Endometrial microvascular endothelial cells (primary cell): ENCODE results near the gene MROH9. TPM values are rescaled to one million over a fixed set of nuclear protein-coding genes. Genes with fewer than 3 reads are reported as not detected.

ENCODE experiments used
- in situ Hi-C: cut with HindIII; loops from 2 replicates; pipeline ENCODE4 v1.10.0; 2017; ENCODE audit warnings: low sequenced_read_pairs, low pct_unique_long_range_greater_than_20kb; ENCODE audit errors: inconsistent ontology term
- total RNA-seq: library from RNA; depleted of rRNA; stranded (reverse); fragments of >200 nt; gene quantifications from one replicate; pipeline ENCODE4 v1.2.3, GENCODE V29; 2015; ENCODE audit errors: inconsistent ontology term

Gene MROH9
- total RNA-seq, 1 donor from 2014 or later, result not detected

DNA sequence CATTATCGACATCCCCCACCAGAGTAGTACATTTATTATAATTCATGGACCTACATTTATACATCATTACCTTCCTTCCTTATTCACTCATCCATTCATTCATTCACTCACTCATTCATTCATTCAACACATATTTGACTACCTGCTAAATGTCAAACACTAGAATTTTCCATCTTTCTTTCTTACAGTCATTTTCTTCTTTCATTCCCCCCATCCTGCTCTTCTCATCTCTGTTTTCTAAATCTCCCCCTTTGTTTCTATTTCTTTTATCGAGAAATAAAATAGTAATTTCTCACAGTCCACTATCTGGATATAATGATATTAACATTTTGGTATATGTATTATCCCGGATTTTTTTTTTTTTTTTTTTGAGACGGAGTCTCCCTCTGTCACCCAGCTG lies 127.6 kb downstream of the MROH9 start:
- in situ Hi-C loops, result no loop called here

DNA sequence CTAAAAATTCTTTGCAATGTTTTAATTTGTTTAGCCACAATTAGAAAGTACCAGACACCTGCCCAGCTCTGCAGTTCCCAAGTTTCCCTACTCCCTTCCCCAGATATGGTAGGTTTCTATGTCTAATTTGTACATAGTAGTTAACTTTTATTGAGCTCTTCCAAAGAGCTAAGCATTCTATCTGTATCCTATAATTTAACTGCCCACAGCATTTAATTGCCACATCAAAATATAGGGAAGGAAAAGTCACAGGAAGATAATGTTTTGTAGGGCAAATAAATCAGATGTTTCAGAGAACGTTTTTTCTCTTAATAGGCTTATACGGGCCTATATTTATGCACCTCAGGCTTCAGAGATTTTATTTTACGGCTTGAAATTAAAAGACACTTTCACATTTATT lies 139.7 kb downstream of the MROH9 start:
- in situ Hi-C loops, result no loop called here

DNA sequence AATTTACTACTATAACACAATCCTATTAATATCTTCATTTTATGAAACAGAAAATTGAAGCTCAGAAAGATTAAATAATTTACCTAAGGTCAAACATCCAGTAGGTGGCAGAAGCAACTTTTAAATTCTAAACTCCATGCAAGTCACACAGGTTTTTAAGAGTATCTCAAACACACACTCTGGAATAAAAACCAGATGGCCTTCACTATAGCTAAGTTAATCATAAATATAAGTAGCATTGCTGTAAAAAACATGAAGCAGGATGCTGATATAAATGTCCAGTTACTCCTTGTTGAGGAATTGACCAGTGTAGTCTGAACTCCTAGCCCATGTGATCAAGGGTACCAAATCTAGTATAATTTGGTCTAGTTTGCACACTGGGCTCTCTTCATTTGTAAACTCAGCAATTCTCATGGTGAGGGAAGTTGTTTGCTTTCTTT lies 146.0 kb downstream of the MROH9 start:
- in situ Hi-C loops, result no loop called here

DNA sequence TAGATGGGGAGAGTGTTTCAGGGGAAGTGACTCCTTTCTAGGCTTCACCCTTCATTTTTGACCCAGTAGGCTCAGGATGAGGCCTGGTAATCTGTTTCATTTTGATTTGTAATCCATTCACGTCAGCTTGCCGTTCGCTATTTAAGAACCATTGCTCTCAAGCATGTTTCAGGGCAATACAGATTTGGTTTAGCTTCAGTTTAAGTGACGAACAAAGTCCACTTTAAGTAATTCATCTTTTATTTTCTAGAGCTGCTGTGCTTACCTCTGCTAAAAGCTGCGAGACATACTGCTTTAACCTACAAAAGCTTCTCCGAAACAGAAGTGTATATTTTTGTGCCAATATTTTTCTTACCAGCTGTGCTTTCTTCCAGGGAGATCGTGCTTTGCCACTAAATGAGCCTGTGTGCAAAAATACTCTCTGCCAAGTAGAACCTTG lies 146.4 kb downstream of the MROH9 start:
- in situ Hi-C loops, result no loop called here

DNA sequence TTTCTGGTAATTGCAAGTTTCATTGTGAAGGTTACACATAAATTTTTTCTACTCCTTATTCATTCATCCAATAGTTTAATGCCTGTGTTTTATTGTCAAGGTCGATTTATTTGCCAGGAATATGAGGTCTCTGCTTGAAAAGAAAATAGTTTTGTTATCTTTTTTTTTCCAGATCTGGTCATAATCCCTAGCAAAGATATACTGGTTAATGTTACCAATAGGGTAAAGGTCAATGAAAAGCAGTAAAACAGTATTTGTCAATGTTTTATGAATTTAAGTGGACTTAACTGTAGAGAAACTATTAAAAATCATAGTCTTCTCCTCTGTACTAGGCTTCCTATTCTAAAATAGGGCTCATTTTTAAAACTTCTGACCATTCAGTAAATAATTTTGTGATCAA lies 147.3 kb downstream of the MROH9 start:
- in situ Hi-C loops, result no loop called here

DNA sequence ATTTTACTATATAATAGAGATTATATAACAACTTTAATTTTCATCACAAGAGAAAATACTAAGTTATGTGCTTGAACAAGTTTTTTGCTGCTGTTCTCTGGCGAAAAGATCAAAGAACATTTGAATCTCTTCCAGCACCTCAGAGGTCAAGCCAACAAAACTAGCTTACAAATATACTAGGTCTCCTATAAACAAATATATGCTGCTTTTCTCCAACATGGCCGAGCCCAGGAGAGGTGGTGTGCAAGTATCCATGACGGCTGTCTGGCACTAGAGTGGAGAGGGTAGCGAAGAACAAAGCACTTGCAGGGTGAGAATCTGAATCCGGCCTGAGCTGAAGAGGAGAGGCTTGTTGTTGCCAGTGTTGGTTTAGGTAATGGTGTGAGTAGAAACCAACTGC lies 147.9 kb downstream of the MROH9 start:
- in situ Hi-C loops, result no loop called here

DNA sequence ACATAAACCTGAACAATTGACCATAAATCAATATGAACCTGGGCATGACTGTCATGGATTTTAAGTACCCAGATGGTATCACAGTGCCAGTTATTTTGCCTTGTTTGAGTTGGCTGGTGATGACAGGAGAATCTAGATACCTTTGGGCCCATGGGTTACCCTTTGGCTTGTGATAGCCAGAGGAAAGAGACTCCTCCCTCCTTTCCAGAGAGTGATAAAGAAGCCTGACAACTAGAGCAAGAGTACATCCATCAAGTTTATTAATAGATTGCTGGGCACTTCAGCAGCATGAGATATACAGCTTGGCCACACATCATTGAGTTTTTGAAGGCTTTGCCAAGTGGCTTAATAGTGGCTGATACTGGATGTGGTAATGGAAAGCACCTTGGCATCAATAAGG lies 148.8 kb downstream of the MROH9 start:
- in situ Hi-C loops, result no loop called here

DNA sequence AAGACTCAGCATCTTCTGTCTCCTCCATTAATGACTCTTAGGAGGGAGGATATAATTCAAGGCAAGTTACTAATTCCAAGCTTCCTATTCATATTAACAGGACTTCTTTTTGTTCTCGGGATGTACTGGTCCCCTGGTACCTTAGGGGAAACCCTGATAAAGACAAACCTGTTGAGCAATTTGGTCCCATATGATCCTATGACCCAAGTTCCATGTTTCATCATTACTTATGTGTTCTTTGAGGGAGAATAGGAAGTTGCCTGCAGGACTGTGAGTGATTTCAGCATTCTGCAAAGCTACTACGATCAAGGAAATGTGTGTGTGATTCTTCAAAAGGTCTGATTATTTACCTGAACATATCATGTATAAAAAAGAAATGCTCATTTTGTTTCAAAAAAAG lies 149.5 kb downstream of the MROH9 start:
- in situ Hi-C loops, result no loop called here

DNA sequence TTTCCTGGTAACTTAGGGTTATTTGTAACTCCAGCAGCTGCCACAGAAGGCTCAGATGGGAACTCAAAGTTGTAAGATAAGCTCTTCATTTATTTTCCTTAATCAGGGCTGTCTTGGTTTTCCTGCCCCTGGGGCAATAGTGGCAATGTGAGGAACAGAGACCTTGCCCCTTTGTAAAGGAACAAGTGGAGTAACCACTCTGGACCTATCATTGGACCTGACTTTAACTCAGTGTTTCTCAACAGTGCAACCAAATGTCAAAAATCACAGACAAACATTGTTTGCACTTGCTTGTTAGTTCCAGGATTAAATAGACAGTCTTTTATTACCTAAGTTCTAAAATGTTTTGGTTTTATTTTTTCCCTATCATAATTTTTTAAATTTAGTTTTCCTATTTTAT lies 152.6 kb downstream of the MROH9 start:
- in situ Hi-C loops, result no loop called here

DNA sequence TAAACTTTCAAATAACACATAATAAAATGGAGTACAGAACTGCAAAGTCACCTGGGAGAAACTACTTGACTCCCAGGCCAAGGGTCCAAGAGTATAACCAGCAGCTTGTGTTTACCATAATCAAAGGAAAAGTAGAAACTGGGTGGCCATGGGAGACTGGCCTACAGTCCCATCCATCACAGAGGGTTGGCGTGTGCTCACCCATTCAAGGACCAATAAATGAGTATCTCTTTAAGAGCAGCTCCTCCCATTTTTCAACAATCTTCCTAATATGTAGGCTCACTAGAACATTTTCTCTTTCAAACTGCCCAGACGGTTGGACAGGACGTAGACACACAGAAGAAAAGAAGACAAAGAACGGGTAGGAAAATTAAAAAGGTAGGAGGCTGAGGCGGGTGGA lies 155.3 kb downstream of the MROH9 start, which contains the start of gene FMO3:
Gene FMO3, plus strand, starts transcription at position 302 of the 400 bp plus-strand sequence. CDS start 1,754 bp downstream, outside the sequence.
- in situ Hi-C loops, result no loop called here

DNA sequence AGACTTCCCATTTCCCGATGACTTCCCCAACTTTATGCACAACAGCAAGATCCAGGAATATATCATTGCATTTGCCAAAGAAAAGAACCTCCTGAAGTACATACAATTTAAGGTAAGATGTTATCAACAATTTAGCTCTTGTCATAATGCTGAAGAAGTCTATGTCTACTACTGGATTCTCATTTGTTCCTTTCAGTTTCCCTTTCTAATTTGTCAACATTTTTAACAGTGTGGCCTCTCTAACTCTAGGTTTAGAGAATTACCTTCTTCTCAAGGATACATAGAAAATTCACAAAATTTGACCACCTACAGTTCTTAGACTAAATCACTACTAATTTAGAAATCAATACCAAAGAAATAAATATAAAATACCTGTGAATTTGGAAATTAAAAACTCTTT lies 168.5 kb downstream of the MROH9 start:
- in situ Hi-C loops, result no loop called here

DNA sequence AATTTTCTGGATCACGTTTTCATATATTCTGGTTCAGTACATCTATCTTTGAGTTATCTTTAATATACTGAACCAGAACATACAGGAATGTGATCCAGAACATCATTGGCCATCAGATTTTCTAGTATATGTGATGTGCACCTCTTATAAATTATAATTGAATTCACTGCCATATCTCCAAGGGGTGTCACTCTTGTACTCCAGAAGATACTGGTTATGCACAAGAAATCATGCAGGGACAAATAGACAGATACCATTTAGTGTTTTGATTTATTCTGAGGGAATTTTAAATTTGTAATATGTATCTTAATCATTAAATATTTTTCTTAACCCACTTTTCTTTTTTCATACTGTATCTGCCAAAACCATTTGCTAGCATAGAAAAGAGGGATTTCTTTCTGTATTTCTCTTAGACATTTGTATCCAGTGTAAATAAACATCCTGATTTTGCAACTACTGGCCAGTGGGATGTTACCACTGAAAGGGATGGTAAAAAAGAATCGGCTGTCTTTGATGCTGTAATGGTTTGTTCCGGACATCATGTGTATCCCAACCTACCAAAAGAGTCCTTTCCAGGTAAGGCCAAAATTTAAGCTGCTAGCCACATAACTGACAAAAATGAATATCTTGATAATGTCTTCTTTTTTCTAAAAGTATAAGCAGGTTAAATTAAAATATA lies 172.1 kb downstream of the MROH9 start:
- in situ Hi-C loops, result no loop called here

DNA sequence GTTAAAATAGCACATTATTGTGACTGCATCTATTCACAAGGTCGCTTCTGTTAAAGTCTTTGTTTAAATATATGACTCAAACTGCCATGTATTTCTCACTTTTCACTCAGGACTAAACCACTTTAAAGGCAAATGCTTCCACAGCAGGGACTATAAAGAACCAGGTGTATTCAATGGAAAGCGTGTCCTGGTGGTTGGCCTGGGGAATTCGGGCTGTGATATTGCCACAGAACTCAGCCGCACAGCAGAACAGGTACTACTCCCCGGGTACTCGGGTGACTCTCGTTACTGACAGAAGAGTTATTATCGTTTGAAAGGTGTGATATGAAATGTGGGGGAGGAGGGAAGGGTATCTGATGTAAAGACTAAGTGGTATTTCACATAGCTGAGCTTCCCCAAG lies 172.6 kb downstream of the MROH9 start:
- in situ Hi-C loops, result no loop called here

DNA sequence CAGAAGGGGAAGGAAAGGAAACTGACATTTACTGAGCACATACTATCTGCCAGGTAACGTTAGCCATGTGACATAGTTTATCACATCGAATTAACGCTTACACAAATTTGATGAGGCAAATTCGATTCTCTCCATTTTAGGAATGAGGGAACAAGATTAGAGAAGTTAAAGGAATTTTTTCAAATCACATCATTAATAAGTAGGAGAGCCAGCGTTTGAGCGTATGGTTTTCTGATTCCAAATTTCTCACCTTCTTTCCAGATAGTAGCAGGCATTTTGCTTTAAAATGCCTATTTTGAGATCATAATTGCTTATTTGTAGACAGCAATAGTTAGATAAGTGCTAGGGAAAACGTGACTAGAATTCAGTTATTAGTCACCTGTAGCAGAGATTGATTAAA lies 174.6 kb downstream of the MROH9 start:
- in situ Hi-C loops, result no loop called here

DNA sequence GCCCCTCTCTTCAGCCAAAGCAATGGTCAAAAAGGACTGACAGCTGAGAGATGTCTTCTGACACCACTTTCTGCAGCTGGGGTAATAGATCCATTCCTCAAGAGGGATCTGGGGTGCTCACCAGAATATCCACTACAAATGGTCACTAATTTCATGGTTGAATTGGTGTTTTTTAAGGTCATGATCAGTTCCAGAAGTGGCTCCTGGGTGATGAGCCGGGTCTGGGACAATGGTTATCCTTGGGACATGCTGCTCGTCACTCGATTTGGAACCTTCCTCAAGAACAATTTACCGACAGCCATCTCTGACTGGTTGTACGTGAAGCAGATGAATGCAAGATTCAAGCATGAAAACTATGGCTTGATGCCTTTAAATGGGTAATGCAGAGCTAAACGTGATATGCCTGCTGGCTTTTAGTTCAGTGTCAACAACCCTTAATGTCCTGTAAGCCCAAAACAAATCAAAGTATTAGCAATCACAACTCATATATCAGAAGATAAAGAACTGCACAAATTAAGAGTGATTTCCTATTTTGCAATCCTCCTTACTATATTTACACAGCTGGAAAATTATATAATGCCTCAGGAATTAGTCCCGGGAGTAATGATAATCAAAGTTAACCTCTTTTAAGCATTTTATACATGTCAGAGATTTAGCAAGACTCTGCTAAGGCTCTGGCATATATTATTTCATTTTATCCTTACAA lies 175.4 kb downstream of the MROH9 start:
- in situ Hi-C loops, result no loop called here

DNA sequence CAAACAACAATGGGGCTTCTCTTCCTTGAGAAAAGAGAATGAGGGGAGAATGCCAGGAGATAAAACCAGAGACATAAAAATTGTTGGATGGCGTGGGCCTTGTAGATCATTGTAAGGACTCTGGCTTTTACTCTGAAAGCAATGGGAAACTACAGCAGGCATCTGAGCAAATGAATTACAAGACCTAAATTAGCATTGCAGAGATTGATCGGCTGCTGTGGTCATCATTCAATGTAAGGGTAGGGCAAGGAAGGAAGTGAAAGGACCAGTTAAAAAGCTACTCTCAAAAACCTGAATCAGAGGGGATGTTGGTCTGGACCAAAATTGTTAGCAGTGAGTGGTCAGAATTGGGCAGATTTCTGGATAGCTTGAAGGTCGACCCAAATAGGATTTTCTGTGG lies 176.8 kb downstream of the MROH9 start:
- in situ Hi-C loops, result no loop called here

DNA sequence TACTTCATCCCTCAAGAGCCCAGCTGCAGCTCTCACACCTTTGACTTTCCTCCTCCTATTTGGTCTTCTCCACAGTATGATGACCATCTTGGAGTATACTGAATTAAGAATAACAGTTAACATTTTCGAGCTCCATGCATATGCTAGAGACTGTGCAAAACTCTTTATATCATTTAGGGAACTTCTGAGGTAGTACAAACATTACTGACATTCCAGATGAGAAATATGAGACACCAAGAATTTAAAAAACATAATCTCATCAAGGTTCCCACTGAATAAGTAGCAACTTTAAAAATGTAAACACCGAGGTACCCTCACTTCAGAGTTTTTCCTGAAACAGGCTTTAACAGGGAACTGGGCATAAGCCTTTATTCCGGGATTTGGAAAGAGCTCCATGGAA lies 178.0 kb downstream of the MROH9 start:
- in situ Hi-C loops, result no loop called here
